ENCODE measurements around the gene EIF4E1B.

- TF ChIP-seq EP300 (IDR thresholded peaks at IDR 0.05) (no peak), CTCF (IDR thresholded peaks at IDR 0.05) (no peak), ZNF302 (CRISPR knock-in tag; IDR thresholded peaks at IDR 0.05) (no peak), JUNB (IDR thresholded peaks at IDR 0.05) (no peak), MAZ (IDR thresholded peaks at IDR 0.05; ENCODE audit: borderline replicate concordance, low read depth, low read length) (no peak)
These were observed 3.6 kb upstream of the EIF4E1B start for GRCh38 chr5:176626876-176627236.
